Limb (tissue), 2 donors: ENCODE measurements around the gene AMBRA1.
A peak's percentile ranks its signal among the peaks of the same experiment; 100 is the strongest.

Experiments used
- DNase-seq, 2 donors: peaks; one replicate each; pipeline ENCODE4 v3.0.0-alpha.2; 2016; ENCODE audit errors: extremely low spot score in 2 of 2

AMBRA1 gene

GRCh38 chr11:46593550-46594373 is at the start of gene AMBRA1:
Gene AMBRA1 (minus strand): TSS chr11:46594023. CDS start chr11:46548380, 45,643 bp downstream.
- peak; percentile 94 for DNase-seq

- no peak for DNase-seq
These were observed 49.7 kb upstream of the AMBRA1 start for GRCh38 chr11:46643531-46643930.

- DNase-seq: no peak
These were observed 49.0 kb upstream of the AMBRA1 start for GRCh38 chr11:46642627-46643335.

GRCh38 chr11:46641639-46642038 is 47.8 kb upstream of the AMBRA1 start:
- DNase-seq: no peak

GRCh38 chr11:46640036-46640788 is 46.4 kb upstream of the AMBRA1 start:
- DNase-seq: no peak

- no peak for DNase-seq
These were observed 45.5 kb upstream of the AMBRA1 start for GRCh38 chr11:46639197-46639839.

- no peak for DNase-seq
These were observed 43.7 kb upstream of the AMBRA1 start for GRCh38 chr11:46637546-46637945.

- no peak for DNase-seq
These were observed 41.8 kb upstream of the AMBRA1 start for GRCh38 chr11:46635557-46636139.

GRCh38 chr11:46633291-46634217 is 39.7 kb upstream of the AMBRA1 start:
- DNase-seq: no peak

- DNase-seq: no peak
These were observed 38.7 kb upstream of the AMBRA1 start for GRCh38 chr11:46632502-46632901.

- no peak for DNase-seq
These were observed 37.9 kb upstream of the AMBRA1 start for GRCh38 chr11:46631676-46632075.

GRCh38 chr11:46630237-46630636 is 36.4 kb upstream of the AMBRA1 start:
- DNase-seq: no peak

- no peak for DNase-seq
These were observed 35.1 kb upstream of the AMBRA1 start for GRCh38 chr11:46628961-46629360.

- no peak for DNase-seq
These were observed 31.6 kb upstream of the AMBRA1 start for GRCh38 chr11:46625406-46625805.

GRCh38 chr11:46618837-46619236 is 25.0 kb upstream of the AMBRA1 start:
- no peak for DNase-seq

GRCh38 chr11:46617972-46618314 is 24.1 kb upstream of the AMBRA1 start:
- DNase-seq: no peak

- peak; percentile 92 to 93 for DNase-seq
These were observed 23.5 kb upstream of the AMBRA1 start, which contains the start of the genes ATG13 and HARBI1 for GRCh38 chr11:46617134-46617971. Gene ATG13 (plus strand): TSS chr11:46617553. CDS start chr11:46644292, 26,739 bp downstream. Gene HARBI1 (minus strand): TSS chr11:46617227. CDS start chr11:46616237, 990 bp downstream.

- no peak for DNase-seq
These were observed 22.8 kb upstream of the AMBRA1 start for GRCh38 chr11:46616551-46617133.

GRCh38 chr11:46615756-46616155 is 21.9 kb upstream of the AMBRA1 start:
- no peak for DNase-seq
